HFFc6 (cell line): ENCODE results near the gene IGIP. TPM values are rescaled to one million over a fixed set of nuclear protein-coding genes. Genes with fewer than 3 reads are reported as not detected.

ENCODE experiments used
- DNase-seq: peaks from one replicate; pipeline ENCODE4 v3.0.0-alpha.2; 2018
- H3K27ac Mint-ChIP-seq: 2 replicates; pipeline ENCODE4 v1.8.0; 2020; ENCODE audit warnings: mild to moderate bottlenecking, mixed read lengths
- H3K27me3 Mint-ChIP-seq: 2 replicates; pipeline ENCODE4 v1.8.0; 2021; ENCODE audit warnings: mild to moderate bottlenecking, moderate library complexity, mixed read lengths; ENCODE audit not compliant: insufficient read depth
- H3K36me3 Mint-ChIP-seq: 2 replicates; pipeline ENCODE4 v1.8.0; 2021; ENCODE audit warnings: low read depth, mixed read lengths
- H3K4me1 Mint-ChIP-seq: 2 replicates; pipeline ENCODE4 v1.8.0; 2020; ENCODE audit warnings: low read depth, mixed read lengths
- H3K4me3 Mint-ChIP-seq: 2 replicates; pipeline ENCODE4 v1.8.0; 2020; ENCODE audit warnings: mild to moderate bottlenecking, moderate library complexity, mixed read lengths
- H3K9me3 Mint-ChIP-seq: 2 replicates; pipeline ENCODE4 v1.8.0; 2020; ENCODE audit warnings: mild to moderate bottlenecking, mixed read lengths
- CTCF ChIP-seq: fragments of 200-600 bp; sonication (generic); IDR thresholded peaks from 2 replicates; pipeline ENCODE4 v1.5.0; 2021; ENCODE audit warnings: antibody characterized with exemption, mild to moderate bottlenecking
- total RNA-seq, 6 experiments: library from RNA; stranded (reverse); fragmentation: NEBNext Ultra II Directional; extraction: Animal tissue kit (Norgen Biotek cat#: 25700); gene quantifications; 2 replicates in 1 of 6; 3 replicates in 5 of 6; pipeline ENCODE4 v1.2.3, GENCODE V29; 2021

Gene IGIP
- total RNA-seq, 6 experiments from 2014 or later: 3.4 to 8.4 (median 4.1) TPM

- no peak for TF ChIP-seq CTCF
- H3K27ac Mint-ChIP-seq: no peak overlapping the region
- no peaks in the 10 kb centered on the region for H3K36me3 Mint-ChIP-seq
- no peaks in the 10 kb centered on the region for H3K9me3 Mint-ChIP-seq
- no peaks in the 10 kb centered on the region for H3K27me3 Mint-ChIP-seq
- H3K4me1 Mint-ChIP-seq: peaks cover 60% of the 10 kb centered on the region
- no peak for DNase-seq
- no peak overlapping the region for H3K4me3 Mint-ChIP-seq
Observed at GRCh38 chr5:140134277-140134935, 8.7 kb downstream of the IGIP start.

GRCh38 chr5:140135127-140135526 is 9.4 kb downstream of the IGIP start:
- TF ChIP-seq CTCF: no peak

GRCh38 chr5:140136624-140137023 is 10.9 kb downstream of the IGIP start:
- Mint-ChIP-seq H3K27ac (no peak overlapping the region), H3K27me3 (no peaks in the 10 kb centered on the region), H3K36me3 (no peaks in the 10 kb centered on the region), H3K4me1 (peaks cover 55% of the 10 kb centered on the region), H3K4me3 (no peak overlapping the region), H3K9me3 (no peaks in the 10 kb centered on the region)
- no peak for DNase-seq
- no peak for TF ChIP-seq CTCF

More at GRCh38 chr5:140135127-140135526, 9.4 kb downstream of the IGIP start:
- no peaks in the 10 kb centered on the region for H3K27me3 Mint-ChIP-seq
- H3K36me3 Mint-ChIP-seq: no peaks in the 10 kb centered on the region
- H3K4me3 Mint-ChIP-seq: no peak overlapping the region
- H3K4me1 Mint-ChIP-seq: peaks cover 60% of the 10 kb centered on the region
- H3K9me3 Mint-ChIP-seq: no peaks in the 10 kb centered on the region
- no peak for DNase-seq
- no peak overlapping the region for H3K27ac Mint-ChIP-seq

GRCh38 chr5:140140435-140140834 is 14.7 kb downstream of the IGIP start:
- peaks cover 22% of the 10 kb centered on the region for H3K4me1 Mint-ChIP-seq
- H3K27me3 Mint-ChIP-seq: no peaks in the 10 kb centered on the region; the same call in none of the 2 replicates
- no peaks in the 10 kb centered on the region for H3K36me3 Mint-ChIP-seq
- H3K9me3 Mint-ChIP-seq: no peaks in the 10 kb centered on the region
- TF ChIP-seq CTCF: no peak
- DNase-seq: no peak
- H3K27ac Mint-ChIP-seq: no peak overlapping the region; the same call in 1 of the 2 replicates
- H3K4me3 Mint-ChIP-seq: no peak overlapping the region

- Mint-ChIP-seq H3K4me3 (no peak overlapping the region), H3K27ac (no peak overlapping the region), H3K36me3 (no peaks in the 10 kb centered on the region), H3K4me1 (peaks cover 25% of the 10 kb centered on the region), H3K27me3 (no peaks in the 10 kb centered on the region; the same call in none of the 2 replicates), H3K9me3 (no peaks in the 10 kb centered on the region)
- no peak for DNase-seq
- TF ChIP-seq CTCF: no peak
Observed at GRCh38 chr5:140141241-140141640, 15.5 kb downstream of the IGIP start.
